Activated CD4-positive, CD25-positive, alpha-beta regulatory T cell (primary cell): ENCODE results near the gene CDH13.

Experiments
- DNase-seq, 4 experiments: peaks; one replicate each; lab custom pipeline; 2025; lab: John Stamatoyannopoulos, UW

Gene CDH13

DNA sequence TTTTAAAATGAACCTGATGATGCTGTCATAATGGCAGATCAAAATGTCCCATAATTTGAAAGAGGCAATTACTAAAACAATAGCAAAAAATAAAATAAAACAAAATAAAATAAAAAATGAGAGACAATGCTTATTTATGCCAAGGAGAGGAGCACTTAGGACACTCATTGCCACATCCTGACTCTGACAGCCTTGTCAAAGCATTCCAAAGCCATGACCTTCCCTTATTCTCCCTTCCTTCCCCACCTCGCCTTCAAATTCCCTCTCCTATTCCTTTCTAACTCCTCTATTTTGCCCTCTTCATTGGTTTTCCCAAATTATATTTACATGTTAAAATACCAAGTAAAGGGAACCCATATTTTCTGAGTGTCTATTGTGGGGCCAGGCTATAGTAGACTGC is 220.0 kb downstream of the CDH13 start:
- DNase-seq = no peak

DNA sequence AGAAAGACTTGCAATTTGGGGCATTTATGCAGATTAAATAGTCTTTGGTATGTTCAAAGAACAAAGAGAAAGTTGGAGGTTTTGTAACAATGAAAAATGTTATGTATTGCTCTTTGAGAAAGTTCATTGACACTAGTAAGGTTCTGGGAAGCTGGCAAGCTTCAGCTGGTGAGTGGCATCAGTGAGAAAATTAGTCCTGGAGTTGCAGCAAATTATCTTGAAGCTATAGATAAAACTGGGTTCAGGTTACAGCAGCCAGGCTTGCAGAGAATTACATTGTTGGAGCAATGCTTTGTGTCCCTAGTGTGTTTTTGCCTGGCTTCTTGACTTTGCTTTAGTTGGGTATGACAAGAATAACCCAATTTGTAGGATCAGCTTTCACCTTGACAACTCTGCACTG is 221.2 kb downstream of the CDH13 start:
- no peak for DNase-seq

DNA sequence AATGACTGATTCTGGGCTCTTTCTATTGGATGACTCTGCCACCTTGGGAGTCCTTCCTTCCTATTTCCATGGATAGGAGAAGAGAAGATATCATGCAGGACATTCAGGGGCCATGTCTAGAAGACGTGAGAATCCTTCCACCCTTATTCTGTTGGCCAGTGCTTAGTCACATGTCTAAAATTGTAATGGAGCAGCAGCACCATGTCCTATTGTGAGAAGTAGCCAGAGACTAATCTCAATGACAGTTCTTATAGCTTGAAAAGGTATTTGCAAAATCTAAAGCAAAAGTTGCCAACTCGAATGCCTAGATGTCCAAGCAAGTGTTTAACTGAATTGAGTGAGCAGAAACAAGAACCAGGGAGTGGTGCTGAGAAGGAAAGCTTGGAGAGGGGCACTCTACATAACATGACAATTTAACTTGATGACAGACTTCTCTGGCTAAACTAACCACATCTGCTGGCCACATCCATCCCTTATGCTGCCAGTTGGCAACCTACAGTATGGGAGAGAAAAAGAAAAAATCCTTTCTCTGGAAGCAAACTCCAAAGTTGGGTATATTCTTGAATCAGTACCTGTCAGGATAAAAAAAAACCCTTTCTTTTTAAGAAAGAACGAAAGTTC is 225.7 kb downstream of the CDH13 start:
- DNase-seq = no peak

DNA sequence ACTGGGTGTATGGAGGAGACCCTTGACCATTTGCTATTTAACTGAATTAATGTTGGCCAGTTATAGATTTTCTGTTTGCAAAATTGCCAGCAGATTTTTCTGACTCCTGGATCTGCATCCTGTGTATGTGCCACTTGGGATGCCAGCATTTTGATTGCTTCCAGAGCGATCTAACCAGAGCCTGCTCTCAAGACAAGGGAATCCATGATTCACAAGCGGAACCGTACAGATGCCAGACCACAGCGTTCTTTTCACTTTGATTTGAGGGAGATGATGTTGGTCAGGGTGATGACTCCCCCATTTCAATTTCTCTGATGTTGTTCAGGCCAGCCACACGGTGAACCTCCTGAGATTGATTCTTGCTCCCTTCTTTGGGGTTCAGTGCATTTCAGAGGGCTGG is 228.7 kb downstream of the CDH13 start:
- DNase-seq = no peak

DNA sequence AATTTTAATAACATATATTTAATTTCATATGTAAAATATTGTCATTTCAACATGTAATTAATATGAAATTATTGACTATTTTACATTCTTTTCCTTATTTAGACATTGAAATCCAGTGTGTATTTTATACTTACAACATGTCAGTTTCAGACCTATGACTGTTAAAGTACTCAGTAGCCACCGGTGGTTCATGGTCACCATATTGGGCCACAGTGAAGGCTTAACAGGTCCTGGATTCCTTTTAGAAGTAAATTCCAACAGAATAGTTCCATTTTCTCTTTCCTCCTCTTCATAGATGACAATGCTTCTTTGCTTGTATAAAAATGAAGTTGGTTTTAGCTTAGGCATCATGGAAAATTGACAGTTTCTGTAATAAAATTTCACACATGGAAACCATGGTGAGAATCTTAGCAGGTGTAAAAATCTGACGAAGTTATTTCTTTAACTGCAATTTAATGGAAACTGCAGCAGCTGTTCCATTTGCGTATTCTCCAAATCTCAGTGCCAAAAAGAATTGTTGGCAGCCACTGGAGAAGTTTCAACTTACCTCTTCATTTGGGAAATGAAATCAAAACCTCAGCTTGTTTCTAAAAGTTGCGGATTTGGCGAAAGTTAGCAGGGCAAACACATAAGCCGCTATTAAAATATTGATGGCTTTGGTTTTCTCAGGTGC is 231.1 kb downstream of the CDH13 start:
- DNase-seq = no peak

DNA sequence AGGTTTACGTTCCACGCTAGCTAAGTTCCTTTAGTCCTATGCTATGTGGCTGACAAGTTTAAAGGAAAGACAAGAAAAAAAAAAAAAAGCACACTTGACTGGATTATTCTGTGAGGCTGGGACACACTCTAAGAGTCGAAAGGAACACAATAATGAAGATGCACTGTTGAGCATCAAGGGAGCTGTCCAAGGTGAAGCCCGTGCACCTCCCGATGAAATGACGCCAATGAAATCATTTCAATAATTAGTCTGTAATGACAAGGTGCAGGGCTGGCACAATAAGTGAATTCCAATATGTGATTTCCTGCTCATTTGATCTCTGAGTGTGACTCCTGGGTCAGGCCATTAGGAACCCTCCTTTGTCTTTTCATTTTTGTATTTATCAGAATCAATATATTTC is 232.9 kb downstream of the CDH13 start:
- no peak for DNase-seq

DNA sequence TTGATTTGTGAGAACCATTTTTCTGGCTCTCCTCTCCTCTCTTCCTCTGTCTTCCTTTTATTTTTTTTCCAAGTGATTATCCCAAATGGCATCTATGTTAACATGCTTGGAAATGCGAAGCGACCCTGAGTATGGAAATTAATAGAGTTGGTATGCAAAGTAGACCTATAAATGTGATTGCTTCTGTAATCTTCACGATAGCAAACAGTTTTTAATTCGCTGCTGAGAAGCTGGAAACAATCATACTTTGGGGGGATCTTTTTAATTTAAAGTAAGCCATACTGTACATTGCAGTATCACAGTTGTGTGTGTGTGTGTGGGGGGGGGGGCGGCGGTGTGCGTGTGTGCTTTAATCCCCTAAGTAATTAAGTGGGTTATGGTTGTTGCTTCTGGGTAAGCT is 233.3 kb downstream of the CDH13 start:
- no peak for DNase-seq

DNA sequence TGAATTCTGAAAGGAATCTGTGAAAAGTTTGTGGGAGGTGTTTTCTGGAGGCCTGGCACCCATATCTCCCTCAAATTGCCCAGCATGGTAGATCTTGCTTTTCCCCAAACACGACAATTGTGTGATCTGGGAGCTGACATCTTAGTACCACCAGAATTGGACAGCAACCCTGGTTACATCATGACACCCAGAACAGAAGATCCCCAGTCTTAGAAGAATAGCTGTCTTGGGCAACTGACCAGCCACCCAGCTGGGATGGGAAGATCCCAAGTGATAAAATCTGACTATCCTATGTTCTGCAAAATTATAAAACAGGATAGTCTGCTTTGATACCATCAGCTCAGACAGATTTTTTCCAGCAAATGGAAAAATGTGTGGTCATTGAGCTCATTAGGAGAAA is 235.3 kb downstream of the CDH13 start:
- no peak for DNase-seq

DNA sequence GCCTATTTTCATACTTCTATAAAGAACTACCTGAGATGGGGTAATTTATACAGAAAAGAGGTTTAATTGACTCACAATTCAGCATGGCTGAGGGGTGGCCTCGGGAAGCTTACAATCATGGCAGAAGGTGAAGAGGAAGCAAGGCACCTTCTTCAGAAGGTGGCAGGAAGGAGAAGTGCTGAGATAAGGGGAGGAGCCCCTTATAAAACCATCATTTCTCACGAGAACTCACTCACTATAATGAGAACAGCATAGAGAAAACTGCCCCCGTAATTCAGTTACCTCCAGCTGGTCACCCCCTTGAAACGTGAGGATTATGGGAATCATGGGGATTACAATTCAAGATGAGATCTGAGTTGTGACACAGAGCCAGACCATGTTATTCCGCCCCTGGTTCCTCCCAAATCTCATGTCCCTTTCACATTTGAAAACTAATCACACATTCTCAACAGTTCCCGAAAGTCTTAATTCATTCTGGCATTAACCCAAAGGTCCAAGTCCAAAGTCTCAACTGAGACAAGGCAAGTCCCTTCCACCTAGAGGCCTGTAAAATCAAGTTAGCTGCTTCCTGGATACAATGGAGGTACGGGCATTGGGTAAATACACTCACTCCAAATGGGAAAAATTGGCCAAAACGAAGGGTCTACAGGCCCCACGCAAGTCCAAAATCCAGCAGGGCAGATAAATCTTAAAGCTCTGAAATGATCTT is 237.7 kb downstream of the CDH13 start:
- no peak for DNase-seq

DNA sequence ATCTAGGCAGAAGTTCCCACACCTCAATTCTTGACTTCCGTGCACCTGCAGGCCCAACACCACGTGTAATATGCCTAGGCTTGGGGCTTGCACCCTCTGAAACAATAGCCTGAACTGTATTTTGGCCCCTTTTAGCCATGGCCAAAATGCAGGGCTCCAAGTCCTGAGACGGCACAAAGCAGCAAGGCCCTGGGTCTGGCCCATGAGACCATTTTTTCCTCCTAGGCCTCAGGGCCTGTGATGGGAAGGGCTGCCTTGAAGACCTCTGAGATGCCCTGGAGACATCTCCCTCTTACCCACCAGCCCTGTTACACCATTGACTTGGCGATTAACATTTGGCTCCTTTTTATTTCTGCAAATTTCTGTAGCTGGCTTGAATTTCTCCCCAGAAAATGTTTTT is 238.6 kb downstream of the CDH13 start:
- no peak for DNase-seq

DNA sequence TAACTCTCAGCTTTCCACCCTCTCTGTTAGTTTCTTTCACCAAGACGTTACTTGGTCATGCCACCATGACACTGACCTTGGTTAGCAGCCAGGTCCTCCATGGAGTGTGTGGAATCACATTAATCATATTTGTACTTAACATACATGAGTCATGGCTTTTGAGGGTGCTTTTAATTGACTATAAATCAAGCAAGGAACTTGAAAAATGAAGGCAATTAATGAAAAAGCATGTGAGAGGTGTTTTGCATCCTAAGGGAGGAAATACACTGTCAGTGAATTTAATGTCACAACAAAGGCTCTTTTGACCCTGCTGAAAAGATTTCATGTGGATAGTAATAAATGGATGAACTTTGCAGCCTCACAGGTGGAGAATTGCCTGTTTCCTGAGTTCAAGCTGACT is 240.7 kb downstream of the CDH13 start:
- no peak for DNase-seq

DNA sequence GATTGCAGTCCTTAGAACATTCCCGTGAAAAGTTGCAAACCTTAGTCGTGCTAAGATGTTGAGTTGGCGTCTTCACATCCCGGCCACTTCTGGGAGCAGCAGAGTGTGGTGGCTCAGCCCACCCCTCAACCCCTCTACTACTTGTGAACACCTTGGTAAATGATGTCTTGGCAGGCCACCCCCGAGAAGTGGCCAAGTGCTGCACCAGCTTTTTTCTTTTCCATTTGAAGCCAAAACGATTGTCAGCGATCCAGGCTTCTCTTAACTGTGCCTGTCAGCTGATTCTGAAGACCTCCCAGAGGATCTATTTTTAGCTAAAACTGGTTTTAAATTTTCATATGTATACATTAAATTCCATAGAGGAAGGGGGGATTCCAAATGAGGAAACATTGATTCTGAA is 247.5 kb downstream of the CDH13 start:
- DNase-seq = no peak

DNA sequence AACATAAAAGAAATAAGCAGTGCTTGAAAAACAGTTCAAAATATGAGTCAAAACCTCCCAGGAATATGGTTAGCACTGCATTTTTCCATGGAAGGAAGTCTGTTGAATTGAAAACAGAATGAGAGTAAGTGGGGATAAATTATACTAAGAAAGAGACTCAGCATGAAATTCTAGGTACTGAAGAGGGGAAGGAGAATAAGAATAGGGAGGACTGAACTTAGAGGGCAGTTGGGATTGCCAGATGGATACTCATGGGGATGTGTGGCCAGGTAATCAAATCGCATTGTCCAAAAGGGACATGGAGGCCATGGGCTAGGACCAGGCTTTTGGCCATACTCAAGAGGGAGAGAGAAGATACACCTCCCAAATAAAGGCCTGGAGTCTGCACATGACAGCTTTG is 247.9 kb downstream of the CDH13 start:
- no peak for DNase-seq

DNA sequence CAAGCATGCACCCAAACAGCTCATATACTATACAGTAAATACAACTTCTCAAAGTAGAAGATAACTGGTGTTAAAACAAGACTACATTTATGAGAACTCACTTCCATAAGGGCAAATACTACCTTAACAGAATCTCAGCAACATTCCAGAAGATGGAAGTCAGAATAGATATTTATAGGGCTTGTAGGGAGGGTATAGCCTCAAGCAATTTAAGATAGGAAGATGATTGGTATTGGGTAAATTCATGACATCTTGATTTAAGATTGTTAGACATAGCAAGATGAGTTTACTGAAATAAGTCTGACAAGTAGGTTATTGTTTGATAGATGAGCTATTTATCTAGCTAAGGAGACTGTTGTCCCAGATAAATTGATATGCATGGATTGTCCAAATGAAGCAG is 250.2 kb downstream of the CDH13 start:
- DNase-seq = no peak

DNA sequence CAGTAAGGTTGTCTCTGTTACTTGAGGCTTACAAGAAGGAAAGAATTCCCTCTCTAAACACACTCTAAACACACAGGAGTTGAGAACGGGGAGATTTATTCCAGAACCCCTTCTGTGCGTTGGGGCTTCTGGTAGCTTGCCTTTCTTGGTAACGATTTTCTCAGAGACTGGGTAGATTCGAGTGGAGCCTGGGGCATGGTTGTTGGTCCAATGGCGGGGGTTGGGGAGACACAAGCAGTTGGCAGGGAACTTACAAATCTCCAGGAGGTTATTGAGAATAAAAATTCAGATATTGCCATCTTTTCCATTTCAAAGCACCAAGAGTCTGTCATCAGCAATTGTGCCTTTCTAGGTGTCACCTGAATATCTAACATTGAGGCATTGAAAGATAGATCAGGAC is 251.7 kb downstream of the CDH13 start:
- DNase-seq = no peak

DNA sequence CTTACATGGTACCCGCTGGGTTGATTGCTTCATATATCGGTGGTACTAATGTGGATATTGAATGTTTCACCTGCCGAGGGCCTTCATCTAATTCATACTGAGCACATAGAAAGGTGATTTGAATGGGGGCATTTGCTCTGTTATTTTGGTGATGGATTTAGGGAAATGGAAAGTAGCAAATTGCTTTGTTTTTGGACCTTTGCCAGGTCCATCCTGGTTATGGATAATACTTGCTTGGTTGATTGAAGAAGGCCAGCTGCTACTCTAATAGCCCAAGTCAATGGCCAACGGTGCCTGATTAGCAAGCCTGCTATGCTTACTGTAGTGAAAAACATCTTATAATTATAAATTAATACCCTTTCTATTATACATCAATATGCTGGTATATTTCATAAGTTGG is 253.6 kb downstream of the CDH13 start:
- no peak for DNase-seq

DNA sequence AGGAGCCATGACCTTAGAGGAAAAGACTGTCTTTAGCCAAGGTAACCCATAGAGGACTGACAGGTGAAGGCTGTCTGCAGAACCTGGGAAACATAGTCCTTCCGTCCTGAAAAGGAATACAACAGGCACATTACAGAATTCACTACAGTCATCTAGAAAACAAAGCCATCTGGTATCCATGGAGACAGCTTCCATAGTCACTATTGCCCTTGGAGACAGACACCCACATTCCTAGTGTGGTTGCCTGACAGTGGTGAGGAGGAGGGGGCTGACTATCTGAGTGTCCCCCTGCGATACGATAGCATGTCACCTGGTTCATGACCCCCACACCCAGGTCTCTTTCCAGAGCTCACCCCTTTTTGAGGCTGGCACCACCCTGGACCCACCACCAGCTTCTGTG is 254.7 kb downstream of the CDH13 start:
- DNase-seq = no peak

DNA sequence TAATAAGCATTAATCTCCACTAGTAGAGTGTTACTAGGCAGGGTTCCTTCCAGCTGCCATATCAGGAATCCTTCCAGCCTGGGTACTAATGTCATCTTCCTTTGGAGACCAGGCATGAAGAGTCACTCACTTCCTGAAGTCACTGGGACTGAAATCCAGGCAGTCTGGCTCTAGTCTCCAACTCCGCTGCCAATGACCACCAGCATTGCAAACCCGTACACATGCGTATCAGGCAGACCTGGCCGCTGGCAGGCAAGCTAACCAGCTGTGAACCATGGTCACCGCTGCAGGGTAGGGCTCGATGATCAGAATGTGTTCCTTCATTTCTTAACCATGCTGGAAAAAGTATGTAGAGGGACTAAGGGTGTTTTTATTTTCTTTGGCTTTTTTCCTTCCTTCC is 255.5 kb downstream of the CDH13 start:
- DNase-seq = no peak

DNA sequence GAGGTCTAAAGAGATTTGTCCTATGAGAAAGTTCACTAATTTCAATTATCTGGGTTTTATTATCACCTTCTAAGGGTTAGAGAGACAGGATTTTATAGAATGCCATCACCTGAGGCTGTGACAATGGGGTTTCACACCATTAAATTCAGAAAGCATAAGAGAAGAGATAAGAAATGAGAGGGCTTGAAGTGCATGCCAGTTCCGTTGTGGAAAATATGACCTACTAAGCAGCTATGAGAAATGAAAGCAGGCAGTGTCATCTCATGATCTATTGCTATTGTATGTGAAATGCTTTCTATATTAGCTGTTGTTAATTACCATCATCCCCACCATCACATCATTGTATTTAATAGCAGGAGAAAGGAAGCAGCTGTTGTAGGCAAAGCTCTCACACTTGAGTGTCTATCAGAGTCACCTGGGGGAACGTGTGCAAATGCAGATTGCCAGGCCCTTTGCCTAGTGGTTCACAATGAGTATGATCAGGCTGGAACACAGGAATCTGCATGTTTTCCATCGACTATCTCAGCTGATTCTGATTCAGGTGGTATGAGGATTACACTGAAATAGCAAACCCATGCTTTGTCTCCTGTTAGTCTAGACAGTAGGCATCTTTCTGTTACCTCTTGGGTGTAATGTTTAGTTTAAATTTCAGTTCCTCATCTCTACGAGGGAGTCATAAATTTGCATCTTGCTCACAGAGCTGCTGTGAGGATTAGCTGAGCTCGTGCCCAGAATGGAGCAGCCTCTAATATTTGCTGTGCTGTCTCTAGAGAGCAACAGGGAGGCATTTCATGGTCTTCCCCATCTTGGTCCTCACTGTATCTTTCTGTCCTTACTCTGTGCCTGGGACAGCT is 256.4 kb downstream of the CDH13 start:
- DNase-seq = no peak

DNA sequence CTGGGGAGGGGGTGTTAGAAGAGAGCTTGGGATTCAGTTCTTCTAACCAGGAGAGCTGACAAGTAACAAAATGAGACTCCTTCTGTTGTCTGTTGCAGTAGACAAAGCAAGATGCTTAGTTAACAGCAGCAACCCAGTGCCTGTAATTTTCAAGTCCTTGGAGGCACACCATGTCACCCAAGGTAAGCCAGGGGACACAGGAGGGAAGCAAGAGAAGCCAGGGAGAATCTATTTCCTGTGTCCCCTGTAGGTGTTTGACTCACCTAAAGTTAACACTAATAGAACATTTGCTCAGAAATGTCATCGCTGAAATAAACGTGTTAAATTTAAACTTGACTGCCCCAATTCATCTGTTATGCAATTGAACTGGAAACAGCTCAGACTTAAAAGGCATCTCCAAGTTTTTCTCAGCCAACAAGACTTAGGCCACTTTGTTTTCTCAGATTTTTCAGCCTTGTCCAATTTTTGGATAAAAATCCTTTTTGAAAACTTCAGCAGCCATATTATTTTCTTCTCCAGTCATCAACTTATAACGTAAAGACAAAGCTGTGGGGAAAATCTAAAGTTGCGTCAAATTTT is 257.6 kb downstream of the CDH13 start:
- DNase-seq = no peak

DNA sequence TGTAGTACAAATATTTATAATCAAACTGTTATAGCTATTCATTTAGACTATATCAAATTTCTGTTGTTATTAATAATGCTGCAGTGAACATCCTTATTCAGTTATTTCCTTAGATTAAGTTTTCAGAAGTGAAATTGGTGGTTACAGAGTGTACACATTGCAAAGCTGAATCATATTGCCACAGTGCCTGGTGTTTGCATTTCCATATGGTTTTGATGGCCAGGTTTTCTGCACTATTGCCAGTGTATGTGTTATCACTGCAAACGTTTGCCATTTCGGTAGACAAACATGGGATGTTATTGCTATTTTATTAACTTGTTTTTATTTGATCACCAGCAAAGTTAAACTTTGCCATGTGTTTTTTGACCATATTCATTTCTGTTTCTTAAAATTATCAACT is 259.4 kb downstream of the CDH13 start:
- DNase-seq = no peak

DNA sequence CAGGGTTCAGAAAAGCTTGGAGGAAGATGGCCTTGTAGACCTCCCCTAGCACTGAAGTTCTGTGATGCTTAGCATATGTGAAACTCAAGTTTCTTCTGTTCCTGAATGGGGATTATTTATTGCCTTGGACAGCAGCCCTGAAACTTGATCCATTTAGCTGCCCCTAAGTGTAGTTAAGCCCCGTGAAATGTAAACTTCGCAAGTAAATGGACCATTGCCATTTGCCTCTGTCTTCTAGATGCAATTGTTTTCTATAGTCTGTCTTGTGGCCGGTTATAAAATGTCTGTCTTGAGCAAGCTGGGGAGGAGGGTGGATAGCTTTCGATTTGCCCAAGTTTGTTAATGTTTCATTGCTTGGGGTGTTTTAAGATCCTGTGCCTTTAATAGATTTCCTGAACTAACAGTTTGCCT is 261.8 kb downstream of the CDH13 start:
- DNase-seq = no peak
